T-helper 1 cell (primary cell): Measurements from ENCODE around the gene EXOC7.

Experiments used
- DNase-seq, 5 donors: peaks; one replicate each; pipeline ENCODE4 v3.0.0-alpha.2; 2012 to 2020

The EXOC7 gene

DNA sequence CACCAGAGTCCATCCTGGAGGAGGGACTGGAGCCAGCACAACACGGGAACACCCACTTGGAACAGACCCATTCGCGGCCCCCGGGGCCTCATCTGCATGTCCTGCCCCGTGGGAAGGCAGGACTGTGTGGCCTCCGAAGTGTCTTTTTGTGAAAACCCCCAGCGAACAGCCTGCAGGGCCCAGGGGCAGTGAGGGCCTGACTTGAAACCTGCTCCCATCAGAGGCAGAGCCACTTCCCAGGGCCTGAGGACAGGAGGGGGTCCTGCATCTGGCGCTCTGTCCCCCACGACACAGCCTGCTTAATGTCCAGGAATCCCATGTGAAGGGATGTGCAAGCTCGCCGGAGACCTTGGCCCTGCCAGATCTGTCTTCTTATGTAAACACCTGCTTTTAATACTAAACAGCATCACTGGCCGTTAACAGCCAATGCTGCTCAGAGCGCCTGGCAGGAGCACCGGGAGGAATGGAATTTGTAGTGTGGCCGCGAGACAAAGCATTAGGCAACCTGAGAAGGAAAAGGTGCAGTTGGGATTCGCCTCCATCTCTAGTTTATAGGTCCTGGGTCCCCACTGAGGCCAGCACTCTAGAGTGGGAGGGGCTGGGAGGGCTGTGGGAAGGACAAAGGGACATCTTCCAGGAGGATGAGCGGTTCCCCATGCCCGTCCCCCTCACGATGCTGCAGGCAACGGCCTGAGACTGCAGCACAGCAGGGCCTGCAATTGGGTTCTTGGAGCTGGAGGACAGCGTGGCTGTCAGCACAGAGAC, 66.9 kb downstream of the EXOC7 start:
- no peak for DNase-seq

- no peak for DNase-seq
Measured at GRCh38 chr17:76034428-76035350, 68.9 kb downstream of the EXOC7 start.

GRCh38 chr17:76033139-76033538, 70.4 kb downstream of the EXOC7 start:
- no peak for DNase-seq

DNA sequence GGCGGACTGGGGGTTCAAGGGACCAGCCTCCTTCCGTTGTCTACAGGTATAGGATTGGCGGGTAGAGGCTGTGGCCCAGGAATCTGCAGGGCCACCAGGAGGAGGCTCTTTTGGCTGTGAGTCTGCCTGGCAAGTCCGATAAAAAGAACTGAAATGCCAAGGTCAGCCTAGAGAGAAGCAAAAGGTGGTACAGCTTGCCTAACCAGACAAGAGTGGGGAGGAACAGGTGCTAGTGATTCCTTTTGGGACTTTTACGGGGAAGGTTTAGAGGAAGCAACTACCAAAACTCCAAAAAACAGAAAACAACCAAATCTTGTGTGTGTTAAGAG, 70.8 kb downstream of the EXOC7 start:
- no peak for DNase-seq

- DNase-seq = no peak
Measured at GRCh38 chr17:76032073-76032779, 71.4 kb downstream of the EXOC7 start.
